Prostate gland (tissue), 2 donors: ENCODE measurements around the gene TOX3.

Experiments
- POLR2A ChIP-seq: fragments of 450-650 bp; IDR thresholded peaks from one replicate; pipeline ENCODE4 v1.6.1; 2016; ENCODE audit warnings: antibody characterized with exemption, mild to moderate bottlenecking
- POLR2AphosphoS5 ChIP-seq: sonication (generic); formaldehyde crosslinking; IDR thresholded peaks from one replicate; pipeline ENCODE4 v1.6.1; 2017; ENCODE audit warnings: antibody characterized with exemption
- TF ChIP-seq, protein P1 (sequence below), 4 experiments: fragments of 200-600 bp in 2 of 4; fragments of 450-650 bp in 2 of 4; sonication (generic) in 2 of 4; IDR thresholded peaks; 1 replicate in 3 of 4; 2 replicates in 1 of 4; pipeline ENCODE4 v1.5.1; 2016 to 2019; ENCODE audit warnings: antibody characterized with exemption in 4 of 4, mild to moderate bottlenecking in 2 of 4, moderate library complexity in 2 of 4

DNA sequence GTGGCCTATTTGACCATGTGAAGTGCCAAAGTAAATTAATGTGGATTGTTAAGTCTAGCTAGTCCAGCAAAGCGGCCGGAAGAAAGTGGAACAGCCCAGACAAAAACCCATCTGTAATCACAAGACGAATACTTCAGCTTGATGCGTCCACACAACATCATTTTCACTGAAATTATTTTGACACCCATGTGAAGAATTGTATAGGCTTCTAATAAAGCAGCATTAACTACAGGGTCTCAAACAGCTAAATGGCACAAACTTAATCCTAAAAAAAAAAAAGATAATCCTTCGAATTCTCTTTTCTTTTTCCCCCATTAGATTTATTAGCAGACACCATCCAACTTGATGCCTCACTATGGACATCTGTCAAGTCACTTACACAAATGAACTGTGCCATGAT, 73.8 kb downstream of the TOX3 start:
- TF ChIP-seq, protein P1, sequence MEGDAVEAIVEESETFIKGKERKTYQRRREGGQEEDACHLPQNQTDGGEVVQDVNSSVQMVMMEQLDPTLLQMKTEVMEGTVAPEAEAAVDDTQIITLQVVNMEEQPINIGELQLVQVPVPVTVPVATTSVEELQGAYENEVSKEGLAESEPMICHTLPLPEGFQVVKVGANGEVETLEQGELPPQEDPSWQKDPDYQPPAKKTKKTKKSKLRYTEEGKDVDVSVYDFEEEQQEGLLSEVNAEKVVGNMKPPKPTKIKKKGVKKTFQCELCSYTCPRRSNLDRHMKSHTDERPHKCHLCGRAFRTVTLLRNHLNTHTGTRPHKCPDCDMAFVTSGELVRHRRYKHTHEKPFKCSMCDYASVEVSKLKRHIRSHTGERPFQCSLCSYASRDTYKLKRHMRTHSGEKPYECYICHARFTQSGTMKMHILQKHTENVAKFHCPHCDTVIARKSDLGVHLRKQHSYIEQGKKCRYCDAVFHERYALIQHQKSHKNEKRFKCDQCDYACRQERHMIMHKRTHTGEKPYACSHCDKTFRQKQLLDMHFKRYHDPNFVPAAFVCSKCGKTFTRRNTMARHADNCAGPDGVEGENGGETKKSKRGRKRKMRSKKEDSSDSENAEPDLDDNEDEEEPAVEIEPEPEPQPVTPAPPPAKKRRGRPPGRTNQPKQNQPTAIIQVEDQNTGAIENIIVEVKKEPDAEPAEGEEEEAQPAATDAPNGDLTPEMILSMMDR (IDR thresholded peaks at IDR 0.05) = no peak
- TF ChIP-seq POLR2AphosphoS5 = no peak
- no peak for TF ChIP-seq POLR2A
